WTC11 (cell line): Measurements from ENCODE around the gene TNFRSF6B. TPM values are rescaled to one million over a fixed set of nuclear protein-coding genes. Genes with fewer than 3 reads are reported as not detected.

Source experiments
- ATAC-seq: fragments of 200-7000 bp; cut with Tn5 transposase; 2 replicates; pipeline ENCODE4 v1.10.0; 2021; ENCODE audit warnings: mild to moderate bottlenecking, moderate library complexity
- CTCF ChIA-PET: fragments of 300-600 bp; sonication (Branson Sonifier 250); formaldehyde crosslinking; loops from one replicate; lab custom pipeline; 2021; ENCODE audit warnings: antibody characterized with exemption; lab: Charles Lee
- POLR2A ChIA-PET: fragments of 350-600 bp; sonication (Branson Sonifier 250); formaldehyde crosslinking; loops from one replicate; lab custom pipeline; 2021; ENCODE audit warnings: antibody characterized with exemption; lab: Charles Lee
- DNase-seq: peaks from one replicate; pipeline ENCODE4 v3.0.0; 2021; ENCODE audit warnings: low spot score
- H3K27ac Mint-ChIP-seq: 2 replicates; pipeline ENCODE4 v1.8.0; 2021; ENCODE audit warnings: mixed read lengths
- H3K27me3 Mint-ChIP-seq: 2 replicates; pipeline ENCODE4 v1.8.0; 2021; ENCODE audit warnings: low read depth, mild to moderate bottlenecking, moderate library complexity, mixed read lengths
- H3K36me3 Mint-ChIP-seq: 2 replicates; pipeline ENCODE4 v1.8.0; 2021; ENCODE audit warnings: mixed read lengths
- H3K4me1 Mint-ChIP-seq: 2 replicates; pipeline ENCODE4 v1.8.0; 2022; ENCODE audit warnings: mixed read lengths
- H3K4me3 Mint-ChIP-seq: 2 replicates; pipeline ENCODE4 v1.8.0; 2021; ENCODE audit warnings: mild to moderate bottlenecking, moderate library complexity, mixed read lengths
- H3K9me3 Mint-ChIP-seq: 2 replicates; pipeline ENCODE4 v1.8.0; 2021; ENCODE audit warnings: mixed read lengths
- EMX1 ChIP-seq: fragments of 250-450 bp; sonication (Bioruptor Pico); IDR thresholded peaks from 2 replicates; pipeline ENCODE4 v1.8.0; 2021; ENCODE audit warnings: mild to moderate bottlenecking
- FOXK1 ChIP-seq: sonication (generic); formaldehyde crosslinking; IDR thresholded peaks from 2 replicates; pipeline ENCODE4 v1.8.0; 2022; ENCODE audit warnings: mild to moderate bottlenecking, moderate library complexity, missing genetic modification reagents
- JUN ChIP-seq: sonication (generic); formaldehyde crosslinking; IDR thresholded peaks from 2 replicates; pipeline ENCODE4 v1.8.0; 2023; ENCODE audit warnings: mild to moderate bottlenecking, missing genetic modification reagents
- NR3C1 ChIP-seq: sonication (generic); formaldehyde crosslinking; conservative IDR thresholded peaks from 2 replicates; pipeline ENCODE4 v1.8.1; 2023; ENCODE audit warnings: low read depth, mild to moderate bottlenecking, missing genetic modification reagents
- PRRX2 ChIP-seq: fragments of 250-450 bp; sonication (Bioruptor Pico); IDR thresholded peaks from 2 replicates; pipeline ENCODE4 v1.8.0; 2021; ENCODE audit warnings: mild to moderate bottlenecking
- RORB ChIP-seq: fragments of 250-450 bp; sonication (Bioruptor Pico); IDR thresholded peaks from 2 replicates; pipeline ENCODE4 v1.9.0; 2021; ENCODE audit warnings: mild to moderate bottlenecking
- TEAD1 ChIP-seq: sonication (generic); formaldehyde crosslinking; IDR thresholded peaks from 2 replicates; pipeline ENCODE4 v1.8.0; 2022; ENCODE audit warnings: mild to moderate bottlenecking, missing genetic modification reagents
- TEAD4 ChIP-seq: sonication (generic); formaldehyde crosslinking; IDR thresholded peaks from 2 replicates; pipeline ENCODE4 v1.8.0; 2022; ENCODE audit warnings: mild to moderate bottlenecking, missing genetic modification reagents
- ZNF121 ChIP-seq: sonication (generic); formaldehyde crosslinking; IDR thresholded peaks from 2 replicates; pipeline ENCODE4 v1.8.0; 2023; ENCODE audit warnings: missing genetic modification reagents
- ZNF138 ChIP-seq: sonication (generic); formaldehyde crosslinking; conservative IDR thresholded peaks from 2 replicates; pipeline ENCODE4 v1.8.1; 2022; ENCODE audit warnings: mild to moderate bottlenecking, moderate library complexity, missing genetic modification reagents
- ZNF263 ChIP-seq: sonication (generic); formaldehyde crosslinking; IDR thresholded peaks from 2 replicates; pipeline ENCODE4 v1.8.1; 2022; ENCODE audit warnings: low read depth, mild to moderate bottlenecking, moderate library complexity, missing genetic modification reagents
- ZNF317 ChIP-seq: sonication (generic); formaldehyde crosslinking; IDR thresholded peaks from 2 replicates; pipeline ENCODE4 v1.8.1; 2023; ENCODE audit warnings: low read depth, mild to moderate bottlenecking, moderate library complexity, missing genetic modification reagents, borderline replicate concordance
- ZNF416 ChIP-seq: fragments of 250-450 bp; sonication (Bioruptor Pico); IDR thresholded peaks from 2 replicates; pipeline ENCODE4 v1.9.0; 2021; ENCODE audit warnings: mild to moderate bottlenecking, inconsistent platforms
- ZNF423 ChIP-seq: fragments of 250-450 bp; sonication (Bioruptor Pico); IDR thresholded peaks from 2 replicates; pipeline ENCODE4 v2.1.2; 2022; ENCODE audit warnings: mild to moderate bottlenecking, moderate library complexity
- total RNA-seq: library from RNA; stranded (reverse); gene quantifications from 3 replicates; pipeline ENCODE4 v1.2.3, GENCODE V29; 2021
- TF ChIP-seq, protein P1 (sequence below): sonication (generic); formaldehyde crosslinking; IDR thresholded peaks from 2 replicates; pipeline ENCODE4 v1.8.0; 2022; ENCODE audit warnings: mild to moderate bottlenecking, missing genetic modification reagents
- TF ChIP-seq, protein P2 (sequence below): fragments of 250-450 bp; sonication (Bioruptor Pico); IDR thresholded peaks from 2 replicates; pipeline ENCODE4 v1.9.0; 2021; ENCODE audit warnings: mild to moderate bottlenecking, borderline replicate concordance
- TF ChIP-seq, protein P3 (sequence below): fragments of 250-450 bp; sonication (Bioruptor Pico); IDR thresholded peaks from 2 replicates; pipeline ENCODE4 v1.8.0; 2021; ENCODE audit warnings: mild to moderate bottlenecking
- TF ChIP-seq, protein P4 (sequence below): sonication (generic); formaldehyde crosslinking; IDR thresholded peaks from 2 replicates; pipeline ENCODE4 v1.8.1; 2022; ENCODE audit warnings: mild to moderate bottlenecking, missing genetic modification reagents, moderate library complexity, borderline replicate concordance
- TF ChIP-seq, protein P5 (sequence below): sonication (generic); formaldehyde crosslinking; IDR thresholded peaks from 2 replicates; pipeline ENCODE4 v1.8.0; 2022; ENCODE audit warnings: mild to moderate bottlenecking, missing genetic modification reagents

TNFRSF6B gene
- total RNA-seq, 1 experiment from 2014 or later = not detected

DNA sequence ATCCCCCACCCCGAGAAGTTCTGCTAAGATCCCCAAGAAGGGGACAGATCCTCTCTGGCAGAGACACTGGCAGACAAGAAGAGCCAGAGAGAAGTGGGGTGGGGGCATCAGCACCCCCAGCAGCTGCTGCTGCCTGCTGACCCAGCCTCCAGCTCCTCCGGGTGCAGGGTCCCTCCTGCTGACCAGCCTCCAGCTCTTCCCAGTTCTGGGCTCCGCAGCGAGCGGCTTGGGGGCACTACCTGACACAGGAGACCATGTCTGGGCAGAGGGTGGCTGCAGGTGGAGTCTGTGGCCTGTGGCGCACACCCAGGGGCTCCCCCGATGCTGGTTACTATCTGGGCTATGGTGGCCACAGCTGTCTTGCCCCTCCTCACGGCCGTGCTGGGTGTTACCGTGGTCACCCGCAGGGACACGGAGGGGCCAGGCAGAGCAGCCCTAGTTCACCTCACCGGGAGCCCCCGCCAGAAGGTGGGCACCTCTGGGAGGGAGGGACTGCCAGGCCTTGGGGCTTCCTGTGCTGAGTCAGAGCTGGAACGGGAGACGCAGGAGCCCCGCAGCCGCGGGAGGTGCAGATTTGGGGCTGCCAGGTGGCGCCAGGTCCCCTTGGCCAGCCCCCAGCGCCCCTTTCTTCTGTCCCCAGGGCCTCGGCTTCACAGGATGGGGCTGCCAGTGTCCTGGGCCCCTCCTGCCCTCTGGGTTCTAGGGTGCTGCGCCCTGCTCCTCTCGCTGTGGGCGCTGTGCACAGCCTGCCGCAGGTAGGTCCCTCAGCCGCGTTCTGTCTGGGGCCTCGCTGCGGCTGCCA, 40.6 kb downstream of the TNFRSF6B start:
- peak; percentile 1; the same call in 1 of the 2 replicates for ATAC-seq
- Mint-ChIP-seq H3K27ac (no peak overlapping the region), H3K4me1 (no peaks in the 10 kb centered on the region), H3K9me3 (no peaks in the 10 kb centered on the region), H3K36me3 (peaks cover 8% of the 10 kb centered on the region; the same call in 1 of the 2 replicates), H3K27me3 (no peaks in the 10 kb centered on the region), H3K4me3 (peak overlapping the region; percentile 30; the same call in 1 of the 2 replicates)
- ChIA-PET CTCF (interaction anchor here (1.0 to 3.1 kb wide), 4 partner anchors 29 to 244 kb away, joined by 3 to 14 read pairs (median 6); partner anchors contain the start of genes ARFRP1, PRPF6 and ZGPAT), POLR2A (interaction anchor here (0.6 to 0.9 kb wide), 2 partner anchors 17 to 18 kb away, joined by 3 read pairs; no protein-coding TSS in a partner anchor)
- TF ChIP-seq ZNF138 (0 out of 2 replicates have a peak, but pooled peaks have one; percentile 10), RORB (CRISPR knock-in tag) (no peak), JUN (CRISPR knock-in tag) (no peak)
- no peak for DNase-seq

DNA sequence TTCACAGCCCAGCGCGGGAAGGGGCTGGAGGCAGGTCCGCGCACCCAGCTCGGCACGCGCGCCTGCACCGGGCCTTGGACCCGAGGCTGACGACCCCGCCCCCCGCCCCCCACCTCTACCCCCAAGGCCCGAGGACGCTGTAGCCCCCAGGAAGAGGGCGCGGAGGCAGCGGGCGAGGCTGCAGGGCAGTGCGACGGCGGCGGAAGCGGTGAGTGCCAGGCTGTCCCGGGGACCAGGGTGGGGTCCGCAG, 41.2 kb downstream of the TNFRSF6B start:
- ChIA-PET POLR2A (no interaction called here), CTCF (interaction anchor here (1.0 to 3.1 kb wide), 5 partner anchors 30 to 243 kb away, joined by 3 to 14 read pairs (median 5); partner anchors contain the start of genes ARFRP1, PRPF6 and ZGPAT)
- Mint-ChIP-seq H3K27me3 (no peaks in the 10 kb centered on the region), H3K36me3 (peaks cover 8% of the 10 kb centered on the region; the same call in 1 of the 2 replicates), H3K9me3 (no peaks in the 10 kb centered on the region), H3K4me3 (no peak overlapping the region), H3K27ac (no peak overlapping the region), H3K4me1 (no peaks in the 10 kb centered on the region)
- no peak for TF ChIP-seq EMX1 (CRISPR knock-in tag)
- TF ChIP-seq, protein P1, sequence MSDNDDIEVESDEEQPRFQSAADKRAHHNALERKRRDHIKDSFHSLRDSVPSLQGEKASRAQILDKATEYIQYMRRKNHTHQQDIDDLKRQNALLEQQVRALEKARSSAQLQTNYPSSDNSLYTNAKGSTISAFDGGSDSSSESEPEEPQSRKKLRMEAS = 0 out of 2 replicates have a peak, but pooled peaks have one; percentile 62
- no peak for DNase-seq
- no peak for ATAC-seq

DNA sequence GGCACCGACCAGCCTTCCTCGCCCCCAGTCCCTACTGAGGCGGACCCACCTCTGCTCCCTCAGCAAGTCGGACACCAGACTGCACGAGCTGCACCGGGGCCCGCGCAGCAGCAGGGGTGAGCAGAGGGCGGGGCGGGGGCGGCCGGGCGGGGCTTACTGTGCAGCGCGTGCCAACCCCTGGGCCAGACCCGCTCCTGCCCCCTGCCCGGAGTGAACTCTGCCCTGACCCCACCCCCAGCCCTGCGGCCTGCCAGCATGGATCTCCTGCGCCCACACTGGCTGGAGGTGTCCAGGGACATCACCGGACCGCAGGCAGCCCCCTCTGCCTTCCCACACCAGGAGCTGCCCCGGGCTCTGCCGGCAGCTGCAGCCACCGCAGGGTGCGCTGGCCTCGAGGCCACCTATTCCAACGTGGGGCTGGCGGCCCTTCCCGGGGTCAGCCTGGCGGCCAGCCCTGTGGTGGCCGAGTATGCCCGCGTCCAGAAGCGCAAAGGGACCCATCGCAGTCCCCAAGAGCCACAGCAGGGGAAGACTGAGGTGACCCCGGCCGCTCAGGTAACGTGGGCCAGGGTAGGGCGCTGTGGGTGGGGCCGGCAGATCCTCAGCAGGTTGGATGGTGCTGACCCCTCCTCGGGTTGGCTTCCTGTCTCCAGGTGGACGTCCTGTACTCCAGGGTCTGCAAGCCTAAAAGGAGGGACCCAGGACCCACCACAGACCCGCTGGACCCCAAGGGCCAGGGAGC, 41.7 kb downstream of the TNFRSF6B start:
- DNase-seq (peak; percentile 42), ATAC-seq (peak; percentile 0; the same call in 1 of the 2 replicates)
- ChIA-PET CTCF (interaction anchor here (0.8 to 2.2 kb wide), 7 partner anchors 10 to 243 kb away, joined by 3 to 10 read pairs (median 5); partner anchors contain the start of genes ARFRP1, PRPF6 and ZGPAT), POLR2A (interaction anchor here (1.3 to 1.5 kb wide), 2 partner anchors 30 to 127 kb away, joined by 6 to 7 read pairs; partner anchors contain the start of genes ARFRP1, TPD52L2 and ZGPAT)
- Mint-ChIP-seq H3K4me3 (peak overlapping the region; percentile 31; the same call in 1 of the 2 replicates), H3K36me3 (peaks cover 8% of the 10 kb centered on the region; the same call in 1 of the 2 replicates), H3K9me3 (no peaks in the 10 kb centered on the region), H3K27ac (no peak overlapping the region), H3K27me3 (no peaks in the 10 kb centered on the region), H3K4me1 (no peaks in the 10 kb centered on the region)
- TF ChIP-seq ZNF263 (CRISPR knock-in tag) = 0 out of 2 replicates have a peak, but pooled peaks have one; percentile 20
- TF ChIP-seq, protein P2, sequence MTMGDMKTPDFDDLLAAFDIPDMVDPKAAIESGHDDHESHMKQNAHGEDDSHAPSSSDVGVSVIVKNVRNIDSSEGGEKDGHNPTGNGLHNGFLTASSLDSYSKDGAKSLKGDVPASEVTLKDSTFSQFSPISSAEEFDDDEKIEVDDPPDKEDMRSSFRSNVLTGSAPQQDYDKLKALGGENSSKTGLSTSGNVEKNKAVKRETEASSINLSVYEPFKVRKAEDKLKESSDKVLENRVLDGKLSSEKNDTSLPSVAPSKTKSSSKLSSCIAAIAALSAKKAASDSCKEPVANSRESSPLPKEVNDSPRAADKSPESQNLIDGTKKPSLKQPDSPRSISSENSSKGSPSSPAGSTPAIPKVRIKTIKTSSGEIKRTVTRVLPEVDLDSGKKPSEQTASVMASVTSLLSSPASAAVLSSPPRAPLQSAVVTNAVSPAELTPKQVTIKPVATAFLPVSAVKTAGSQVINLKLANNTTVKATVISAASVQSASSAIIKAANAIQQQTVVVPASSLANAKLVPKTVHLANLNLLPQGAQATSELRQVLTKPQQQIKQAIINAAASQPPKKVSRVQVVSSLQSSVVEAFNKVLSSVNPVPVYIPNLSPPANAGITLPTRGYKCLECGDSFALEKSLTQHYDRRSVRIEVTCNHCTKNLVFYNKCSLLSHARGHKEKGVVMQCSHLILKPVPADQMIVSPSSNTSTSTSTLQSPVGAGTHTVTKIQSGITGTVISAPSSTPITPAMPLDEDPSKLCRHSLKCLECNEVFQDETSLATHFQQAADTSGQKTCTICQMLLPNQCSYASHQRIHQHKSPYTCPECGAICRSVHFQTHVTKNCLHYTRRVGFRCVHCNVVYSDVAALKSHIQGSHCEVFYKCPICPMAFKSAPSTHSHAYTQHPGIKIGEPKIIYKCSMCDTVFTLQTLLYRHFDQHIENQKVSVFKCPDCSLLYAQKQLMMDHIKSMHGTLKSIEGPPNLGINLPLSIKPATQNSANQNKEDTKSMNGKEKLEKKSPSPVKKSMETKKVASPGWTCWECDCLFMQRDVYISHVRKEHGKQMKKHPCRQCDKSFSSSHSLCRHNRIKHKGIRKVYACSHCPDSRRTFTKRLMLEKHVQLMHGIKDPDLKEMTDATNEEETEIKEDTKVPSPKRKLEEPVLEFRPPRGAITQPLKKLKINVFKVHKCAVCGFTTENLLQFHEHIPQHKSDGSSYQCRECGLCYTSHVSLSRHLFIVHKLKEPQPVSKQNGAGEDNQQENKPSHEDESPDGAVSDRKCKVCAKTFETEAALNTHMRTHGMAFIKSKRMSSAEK (CRISPR knock-in tag) = no peak
- 0 out of 2 replicates have a peak, but pooled peaks have one; percentile 21 for TF ChIP-seq ZNF423
- TF ChIP-seq, protein P3, sequence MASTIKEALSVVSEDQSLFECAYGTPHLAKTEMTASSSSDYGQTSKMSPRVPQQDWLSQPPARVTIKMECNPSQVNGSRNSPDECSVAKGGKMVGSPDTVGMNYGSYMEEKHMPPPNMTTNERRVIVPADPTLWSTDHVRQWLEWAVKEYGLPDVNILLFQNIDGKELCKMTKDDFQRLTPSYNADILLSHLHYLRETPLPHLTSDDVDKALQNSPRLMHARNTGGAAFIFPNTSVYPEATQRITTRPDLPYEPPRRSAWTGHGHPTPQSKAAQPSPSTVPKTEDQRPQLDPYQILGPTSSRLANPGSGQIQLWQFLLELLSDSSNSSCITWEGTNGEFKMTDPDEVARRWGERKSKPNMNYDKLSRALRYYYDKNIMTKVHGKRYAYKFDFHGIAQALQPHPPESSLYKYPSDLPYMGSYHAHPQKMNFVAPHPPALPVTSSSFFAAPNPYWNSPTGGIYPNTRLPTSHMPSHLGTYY (CRISPR knock-in tag) = no peak
- TF ChIP-seq RORB (CRISPR knock-in tag) = no peak
- 0 out of 2 replicates have a peak, but pooled peaks have one; percentile 10 for TF ChIP-seq FOXK1
- TF ChIP-seq PRRX2 (CRISPR knock-in tag) = no peak
- TF ChIP-seq, protein P4, sequence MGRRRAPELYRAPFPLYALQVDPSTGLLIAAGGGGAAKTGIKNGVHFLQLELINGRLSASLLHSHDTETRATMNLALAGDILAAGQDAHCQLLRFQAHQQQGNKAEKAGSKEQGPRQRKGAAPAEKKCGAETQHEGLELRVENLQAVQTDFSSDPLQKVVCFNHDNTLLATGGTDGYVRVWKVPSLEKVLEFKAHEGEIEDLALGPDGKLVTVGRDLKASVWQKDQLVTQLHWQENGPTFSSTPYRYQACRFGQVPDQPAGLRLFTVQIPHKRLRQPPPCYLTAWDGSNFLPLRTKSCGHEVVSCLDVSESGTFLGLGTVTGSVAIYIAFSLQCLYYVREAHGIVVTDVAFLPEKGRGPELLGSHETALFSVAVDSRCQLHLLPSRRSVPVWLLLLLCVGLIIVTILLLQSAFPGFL (CRISPR knock-in tag) = peak; percentile 48; the same call in 1 of the 2 replicates
- TF ChIP-seq, protein P5, sequence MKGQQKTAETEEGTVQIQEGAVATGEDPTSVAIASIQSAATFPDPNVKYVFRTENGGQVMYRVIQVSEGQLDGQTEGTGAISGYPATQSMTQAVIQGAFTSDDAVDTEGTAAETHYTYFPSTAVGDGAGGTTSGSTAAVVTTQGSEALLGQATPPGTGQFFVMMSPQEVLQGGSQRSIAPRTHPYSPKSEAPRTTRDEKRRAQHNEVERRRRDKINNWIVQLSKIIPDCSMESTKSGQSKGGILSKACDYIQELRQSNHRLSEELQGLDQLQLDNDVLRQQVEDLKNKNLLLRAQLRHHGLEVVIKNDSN (CRISPR knock-in tag) = no peak
- no peak for TF ChIP-seq NR3C1 (CRISPR knock-in tag)
- no peak for TF ChIP-seq TEAD4 (CRISPR knock-in tag)
- TF ChIP-seq ZNF121 = no peak
- TF ChIP-seq ZNF317 (CRISPR knock-in tag) = 0 out of 2 replicates have a peak, but pooled peaks have one; percentile 31
- TF ChIP-seq, protein P1 = peak; percentile 0
- no peak for TF ChIP-seq TEAD1 (CRISPR knock-in tag)
- TF ChIP-seq ZNF416 (CRISPR knock-in tag) = no peak
